Measurements from ENCODE around the gene SMARCB1. TPM values are rescaled to one million over a fixed set of nuclear protein-coding genes. Genes with fewer than 3 reads are reported as not detected.

SMARCB1 gene
- total and polyA plus RNA-seq, 2 donors (not counting 1 experiment from before 2014, with no cell fraction given), result 179 to 190 TPM

GRCh38 chr22:23824476-23825245, 37.9 kb downstream of the SMARCB1 start:
- no peak overlapping the region for H3K4me3 ChIP-seq (ENCODE audit: control extremely low read depth in 1 of 5, extremely low read depth in 1 of 5, insufficient read depth in 1 of 5, low read depth in 2 of 5, low read length in 4 of 5)
- H3K27me3 Mint-ChIP-seq, result no peaks in the 10 kb centered on the region
- peaks cover 18 to 28% of the 10 kb centered on the region in 2 donors for H3K4me1 ChIP-seq (ENCODE audit: control insufficient read depth in 2 of 2, insufficient read depth in 2 of 2, low read length in 2 of 2)
- no peak overlapping the region for H3K27ac Mint-ChIP-seq
- peaks cover 52% of the 10 kb centered on the region for H3K4me1 Mint-ChIP-seq
- intact Hi-C loops (cut with micrococcal nuclease), result no loop called here
- no peak overlapping the region for H2AFZ ChIP-seq (ENCODE audit: insufficient read depth, low read depth, low read length, poor library complexity, severe bottlenecking)
- no peak overlapping the region for H3K4me2 ChIP-seq (replicated peaks; ENCODE audit: low read depth, low read length, poor library complexity, severe bottlenecking)
- DNase-seq (no peak), ATAC-seq (ENCODE audit: low read depth) (no peak)
- peaks cover 62% of the 10 kb centered on the region for H3K79me2 ChIP-seq (ENCODE audit: control insufficient read depth, insufficient read depth, low read length)
- TF ChIP-seq EZH2 (IDR thresholded peaks at IDR 0.05; ENCODE audit: borderline replicate concordance, insufficient read depth, low read depth, low read length, poor library complexity, severe bottlenecking), result no peak
- no peak for TF ChIP-seq CTCF (IDR thresholded peaks at IDR 0.05)
- H3K9ac ChIP-seq (ENCODE audit: low read length), result no peak overlapping the region
- POLR2A ChIA-PET, result no interaction called here
- peaks cover 57% of the 10 kb centered on the region for H4K20me1 ChIP-seq (ENCODE audit: control insufficient read depth, insufficient read depth, low read length, poor library complexity, severe bottlenecking)
- no peak overlapping the region for H3K27ac ChIP-seq (ENCODE audit: low read length in 2 of 2)
- peaks cover 2 to 88% of the 10 kb centered on the region in 2 experiments for H3K36me3 ChIP-seq (replicated peaks in 1 of 2; ENCODE audit: control extremely low read depth in 1 of 2, control insufficient read depth in 1 of 2, extremely low read depth in 1 of 2, insufficient read depth in 2 of 2, low read length in 1 of 2)
- CTCF ChIA-PET, result interaction anchor here (1.4 to 2.0 kb wide), 2 partner anchors 17 to 21 kb away, joined by 3 to 5 read pairs; no protein-coding TSS in a partner anchor
- H3K27me3 ChIP-seq (replicated peaks in 1 of 4; ENCODE audit: control extremely low read depth in 1 of 4, control insufficient read depth in 3 of 4, insufficient read depth in 4 of 4, low read length in 3 of 4), result no peaks in the 10 kb centered on the region
- no peaks in the 10 kb centered on the region for H3K9me3 ChIP-seq (ENCODE audit: control extremely low read depth in 1 of 3, control insufficient read depth in 2 of 3, insufficient read depth in 1 of 3, low read length in 2 of 3)
- WGBS (ENCODE audit: insufficient coverage), result 94% methylated on average over 13 of the region's 13 CpGs
- H3K4me3 Mint-ChIP-seq, result no peak overlapping the region
- H3K9me3 Mint-ChIP-seq (ENCODE audit: insufficient read depth), result no peaks in the 10 kb centered on the region
